GM12891 (cell line): ENCODE measurements around the gene RPEL1.

ENCODE experiments used
- PAX5 ChIP-seq: IDR thresholded peaks from 2 replicates; pipeline ENCODE4 v1.6.1; 2011; ENCODE audit warnings: low read length, moderate library complexity, mild to moderate bottlenecking; ENCODE audit not compliant: insufficient read depth, severe bottlenecking
- POLR2A ChIP-seq: IDR thresholded peaks from 2 replicates; pipeline ENCODE4 v1.6.1; 2011; ENCODE audit warnings: low read depth, low read length, control low read depth
- POLR2AphosphoS5 ChIP-seq: IDR thresholded peaks from 2 replicates; pipeline ENCODE4 v1.6.1; 2011; ENCODE audit warnings: low read depth, low read length, control low read depth
- TAF1 ChIP-seq: IDR thresholded peaks from 2 replicates; pipeline ENCODE4 v1.6.1; 2011; ENCODE audit warnings: low read depth, low read length, control low read depth

- no peak for TF ChIP-seq POLR2AphosphoS5
- no peak for TF ChIP-seq TAF1
- no peak for TF ChIP-seq POLR2A
- no peak for TF ChIP-seq PAX5
Measured at GRCh38 chr10:103278862-103279298, 33.2 kb downstream of the RPEL1 start.
